Measurements from ENCODE around the gene ACAD9. TPM values are rescaled to one million over a fixed set of nuclear protein-coding genes. Genes with fewer than 3 reads are reported as not detected.
A peak's percentile ranks its signal among the peaks of the same experiment; 100 is the strongest.

Gene ACAD9
- total and polyA plus RNA-seq, 3 experiments from 2014 or later = 19.8 to 51.2 (median 50.5) TPM

GRCh38 chr3:128845119-128845777 lies 34.2 kb upstream of the ACAD9 start:
- no peaks in the 10 kb centered on the region for H3K9me3 Mint-ChIP-seq
- H3K27ac Mint-ChIP-seq = peak overlapping the region in 6 of 8 donors; percentile 23 to 90 (median 70)
- CTCF ChIA-PET = interaction anchor here (0.5 to 3.7 kb wide), 22 partner anchors 10 to 482 kb away, joined by 3 to 20 read pairs (median 4); partner anchors contain the start of gene ACAD9
- H3K36me3 Mint-ChIP-seq = no peaks in the 10 kb centered on the region
- peaks cover 11% of the 10 kb centered on the region for H3K4me1 ChIP-seq (ENCODE audit: insufficient read depth, low read length)
- H3K4me3 ChIP-seq (ENCODE audit: low read length) = peak overlapping the region; percentile 54
- peaks cover 8 to 13% (median 12%) of the 10 kb centered on the region in 3 donors for H3K4me1 Mint-ChIP-seq
- POLR2A ChIA-PET = interaction anchor here (0.9 kb wide), 1 partner anchor 34 kb away, joined by 4 read pairs; the partner anchor contains the start of gene ACAD9
- peak overlapping the region; percentile 29 for H3K27ac ChIP-seq (ENCODE audit: low read depth, low read length)
- no peaks in the 10 kb centered on the region for H3K9me3 ChIP-seq (ENCODE audit: low read length)
- H3K27me3 ChIP-seq (ENCODE audit: insufficient read depth, low read length, poor library complexity, severe bottlenecking) = no peaks in the 10 kb centered on the region
- DNase-seq = no peak
- no peaks in the 10 kb centered on the region for H3K27me3 Mint-ChIP-seq
- H3K4me3 Mint-ChIP-seq = peak overlapping the region; percentile 70 to 95 (median 83)
- H3K36me3 ChIP-seq (ENCODE audit: insufficient read depth, low read length) = no peaks in the 10 kb centered on the region

- CTCF ChIA-PET = interaction anchor here (0.5 to 3.7 kb wide), 22 partner anchors 9 to 481 kb away, joined by 3 to 20 read pairs (median 4); partner anchors contain the start of gene ACAD9
- Mint-ChIP-seq H3K4me1 (peaks cover 8 to 13% (median 12%) of the 10 kb centered on the region in 3 donors), H3K36me3 (no peaks in the 10 kb centered on the region), H3K4me3 (peak overlapping the region; percentile 46 to 95 (median 83)), H3K9me3 (no peaks in the 10 kb centered on the region), H3K27me3 (no peaks in the 10 kb centered on the region), H3K27ac (peak overlapping the region in 7 of 8 donors; percentile 27 to 90 (median 79))
- H3K4me3 ChIP-seq (ENCODE audit: low read length) = peak overlapping the region; percentile 54
- peak; percentile 69 to 84 (median 70) for DNase-seq
- no peaks in the 10 kb centered on the region for H3K36me3 ChIP-seq (ENCODE audit: insufficient read depth, low read length)
- H3K27ac ChIP-seq (ENCODE audit: low read depth, low read length) = peak overlapping the region; percentile 29
- POLR2A ChIA-PET = interaction anchor here (0.9 kb wide), 1 partner anchor 33 kb away, joined by 4 read pairs; the partner anchor contains the start of gene ACAD9
- H3K27me3 ChIP-seq (ENCODE audit: insufficient read depth, low read length, poor library complexity, severe bottlenecking) = no peaks in the 10 kb centered on the region
- H3K9me3 ChIP-seq (ENCODE audit: low read length) = no peaks in the 10 kb centered on the region
- H3K4me1 ChIP-seq (ENCODE audit: insufficient read depth, low read length) = peaks cover 11% of the 10 kb centered on the region
Observed at GRCh38 chr3:128845778-128846485, 33.5 kb upstream of the ACAD9 start.

- H3K4me3 ChIP-seq (ENCODE audit: low read length) = peak overlapping the region; percentile 54
- peak overlapping the region in 6 of 8 donors; percentile 27 to 84 (median 78) for H3K27ac Mint-ChIP-seq
Observed at GRCh38 chr3:128846486-128846891, 32.9 kb upstream of the ACAD9 start.

GRCh38 chr3:128847666-128848370 lies 31.6 kb upstream of the ACAD9 start:
- CTCF ChIA-PET = interaction anchor here (0.7 to 3.7 kb wide), 4 partner anchors 53 to 231 kb away, joined by 3 to 20 read pairs (median 6); no protein-coding TSS in a partner anchor
- Mint-ChIP-seq H3K4me3 (no peak overlapping the region), H3K27ac (peak overlapping the region in 1 of 8 donors; percentile 32), H3K36me3 (no peaks in the 10 kb centered on the region), H3K27me3 (peaks cover 0 to 3% of the 10 kb centered on the region in 2 donors), H3K4me1 (peaks cover 8 to 13% (median 12%) of the 10 kb centered on the region in 3 donors), H3K9me3 (peaks cover 0 to 5% (median 0%) of the 10 kb centered on the region in 5 donors)
- POLR2A ChIA-PET = interaction anchor here (0.6 kb wide), 1 partner anchor 239 kb away, joined by 10 read pairs; no protein-coding TSS in a partner anchor
- H3K9me3 ChIP-seq (ENCODE audit: low read length) = no peaks in the 10 kb centered on the region
- H3K36me3 ChIP-seq (ENCODE audit: insufficient read depth, low read length) = no peaks in the 10 kb centered on the region
- no peak overlapping the region for H3K4me3 ChIP-seq (ENCODE audit: low read length)
- DNase-seq = no peak
- H3K4me1 ChIP-seq (ENCODE audit: insufficient read depth, low read length) = peaks cover 11% of the 10 kb centered on the region
- H3K27me3 ChIP-seq (ENCODE audit: insufficient read depth, low read length, poor library complexity, severe bottlenecking) = no peaks in the 10 kb centered on the region
- H3K27ac ChIP-seq (ENCODE audit: low read depth, low read length) = no peak overlapping the region

More at GRCh38 chr3:128846486-128846891, 32.9 kb upstream of the ACAD9 start:
- CTCF ChIA-PET = interaction anchor here (0.9 to 3.7 kb wide), 14 partner anchors 9 to 229 kb away, joined by 3 to 20 read pairs (median 4); partner anchors contain the start of gene ACAD9
- no peaks in the 10 kb centered on the region for H3K9me3 ChIP-seq (ENCODE audit: low read length)
- POLR2A ChIA-PET = no interaction called here
- no peak for DNase-seq
- no peaks in the 10 kb centered on the region for H3K36me3 ChIP-seq (ENCODE audit: insufficient read depth, low read length)
- no peaks in the 10 kb centered on the region for H3K27me3 ChIP-seq (ENCODE audit: insufficient read depth, low read length, poor library complexity, severe bottlenecking)
- H3K4me1 ChIP-seq (ENCODE audit: insufficient read depth, low read length) = peaks cover 11% of the 10 kb centered on the region
- H3K9me3 Mint-ChIP-seq = no peaks in the 10 kb centered on the region
- H3K4me1 Mint-ChIP-seq = peaks cover 8 to 13% (median 12%) of the 10 kb centered on the region in 3 donors
- peak overlapping the region; percentile 46 to 95 (median 83) for H3K4me3 Mint-ChIP-seq
- no peaks in the 10 kb centered on the region for H3K36me3 Mint-ChIP-seq
- no peaks in the 10 kb centered on the region for H3K27me3 Mint-ChIP-seq
- peak overlapping the region; percentile 29 for H3K27ac ChIP-seq (ENCODE audit: low read depth, low read length)

GRCh38 chr3:128848936-128849335 lies 30.5 kb upstream of the ACAD9 start:
- Histone ChIP-seq H3K4me3 (ENCODE audit: low read length) (no peak overlapping the region), H3K4me1 (ENCODE audit: insufficient read depth, low read length) (peaks cover 11% of the 10 kb centered on the region), H3K27ac (ENCODE audit: low read depth, low read length) (no peak overlapping the region), H3K27me3 (ENCODE audit: insufficient read depth, low read length, poor library complexity, severe bottlenecking) (no peaks in the 10 kb centered on the region), H3K9me3 (ENCODE audit: low read length) (no peaks in the 10 kb centered on the region), H3K36me3 (ENCODE audit: insufficient read depth, low read length) (no peaks in the 10 kb centered on the region)
- H3K4me1 Mint-ChIP-seq = peaks cover 8 to 13% (median 12%) of the 10 kb centered on the region in 3 donors
- H3K27me3 Mint-ChIP-seq = peaks cover 0 to 3% of the 10 kb centered on the region in 2 donors
- no peak overlapping the region for H3K27ac Mint-ChIP-seq
- ChIA-PET CTCF (no interaction called here), POLR2A (no interaction called here)
- no peak overlapping the region for H3K4me3 Mint-ChIP-seq
- DNase-seq = no peak
- H3K36me3 Mint-ChIP-seq = peaks cover 0 to under 1% (median 0%) of the 10 kb centered on the region in 3 donors
- H3K9me3 Mint-ChIP-seq = peaks cover 0 to 8% (median 2%) of the 10 kb centered on the region in 5 donors

- Mint-ChIP-seq H3K27me3 (peaks cover 0 to 3% of the 10 kb centered on the region in 2 donors), H3K4me1 (peaks cover 8 to 12% (median 11%) of the 10 kb centered on the region in 3 donors), H3K27ac (peak overlapping the region in 1 of 8 donors; percentile 38), H3K9me3 (peaks cover 6 to 18% (median 10%) of the 10 kb centered on the region in 5 donors), H3K4me3 (no peak overlapping the region), H3K36me3 (peaks cover 0 to 10% (median 0%) of the 10 kb centered on the region in 3 donors)
- H3K36me3 ChIP-seq (ENCODE audit: insufficient read depth, low read length) = no peaks in the 10 kb centered on the region
- ChIA-PET POLR2A (no interaction called here), CTCF (interaction anchor here (1.0 kb wide), 1 partner anchor 233 kb away, joined by 4 read pairs; no protein-coding TSS in a partner anchor)
- peaks cover 11% of the 10 kb centered on the region for H3K4me1 ChIP-seq (ENCODE audit: insufficient read depth, low read length)
- H3K9me3 ChIP-seq (ENCODE audit: low read length) = no peaks in the 10 kb centered on the region
- no peak overlapping the region for H3K27ac ChIP-seq (ENCODE audit: low read depth, low read length)
- DNase-seq = no peak
- no peaks in the 10 kb centered on the region for H3K27me3 ChIP-seq (ENCODE audit: insufficient read depth, low read length, poor library complexity, severe bottlenecking)
- H3K4me3 ChIP-seq (ENCODE audit: low read length) = no peak overlapping the region
Observed at GRCh38 chr3:128849911-128850455, 29.4 kb upstream of the ACAD9 start.

- DNase-seq = no peak
- H3K27me3 Mint-ChIP-seq = peaks cover 0 to 3% of the 10 kb centered on the region in 2 donors
- POLR2A ChIA-PET = no interaction called here
Observed at GRCh38 chr3:128850544-128850943, 28.9 kb upstream of the ACAD9 start.

More at GRCh38 chr3:128850544-128850943, 28.9 kb upstream of the ACAD9 start:
- Histone ChIP-seq H3K9me3 (ENCODE audit: low read length) (no peaks in the 10 kb centered on the region), H3K4me3 (ENCODE audit: low read length) (no peak overlapping the region), H3K4me1 (ENCODE audit: insufficient read depth, low read length) (peaks cover 6% of the 10 kb centered on the region), H3K36me3 (ENCODE audit: insufficient read depth, low read length) (no peaks in the 10 kb centered on the region), H3K27me3 (ENCODE audit: insufficient read depth, low read length, poor library complexity, severe bottlenecking) (no peaks in the 10 kb centered on the region), H3K27ac (ENCODE audit: low read depth, low read length) (no peak overlapping the region)
- H3K9me3 Mint-ChIP-seq = peaks cover 7 to 24% (median 13%) of the 10 kb centered on the region in 5 donors
- H3K4me1 Mint-ChIP-seq = peaks cover 4 to 7% (median 5%) of the 10 kb centered on the region in 3 donors
- H3K4me3 Mint-ChIP-seq = no peak overlapping the region
- no peak overlapping the region for H3K27ac Mint-ChIP-seq
- peaks cover 0 to 16% (median 1%) of the 10 kb centered on the region in 3 donors for H3K36me3 Mint-ChIP-seq
- CTCF ChIA-PET = no interaction called here
